Astrocyte of the cerebellum (primary cell): ENCODE measurements around the gene KCNIP4.

Experiments used
- DNase-seq: peaks from one replicate; pipeline ENCODE4 v3.0.0-alpha.2; 2011; ENCODE audit warnings: low read depth
- H3K4me3 ChIP-seq: 2 replicates; pipeline ENCODE4 v1.5.1; 2011; ENCODE audit warnings: mild to moderate bottlenecking, low read depth, low read length, moderate library complexity
- CTCF ChIP-seq: IDR thresholded peaks from 2 replicates; pipeline ENCODE4 v1.5.1; 2012; ENCODE audit warnings: low read length, low read depth, moderate library complexity, mild to moderate bottlenecking; ENCODE audit errors: missing control alignments
- in situ Hi-C: cut with HindIII; loops from 2 replicates; pipeline ENCODE4 v1.10.0; 2017; ENCODE audit warnings: low sequenced_read_pairs

The KCNIP4 gene

DNA sequence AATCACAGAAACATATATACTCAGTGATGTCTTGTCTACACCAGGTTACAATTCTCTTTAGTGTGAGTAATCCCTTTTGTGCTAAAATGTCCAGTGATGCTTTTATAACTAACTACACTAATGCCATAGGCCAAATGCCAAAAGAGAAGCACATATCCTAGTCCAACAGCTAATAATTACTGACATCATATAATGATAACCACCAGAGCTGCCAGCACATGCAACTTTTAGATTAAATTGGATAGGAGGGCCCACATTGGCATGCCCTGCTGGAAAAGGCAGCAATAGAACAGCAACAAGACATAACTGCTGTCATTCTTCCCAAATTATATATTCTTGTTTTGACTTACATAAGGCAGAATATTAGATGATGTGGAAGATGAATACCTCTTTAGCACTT is 238.8 kb downstream of the KCNIP4 start:
- no peak for TF ChIP-seq CTCF
- in situ Hi-C loops = no loop called here
- DNase-seq = no peak
- no peak overlapping the region for H3K4me3 ChIP-seq

- DNase-seq = no peak
- TF ChIP-seq CTCF = no peak
- no peak overlapping the region for H3K4me3 ChIP-seq
- in situ Hi-C loops = no loop called here
These were observed 239.5 kb downstream of the KCNIP4 start for GRCh38 chr4:21709031-21709430.

- in situ Hi-C loops = no loop called here
- H3K4me3 ChIP-seq = no peak overlapping the region
- no peak for DNase-seq
- TF ChIP-seq CTCF = no peak
These were observed 249.1 kb downstream of the KCNIP4 start for GRCh38 chr4:21699446-21699845.

DNA sequence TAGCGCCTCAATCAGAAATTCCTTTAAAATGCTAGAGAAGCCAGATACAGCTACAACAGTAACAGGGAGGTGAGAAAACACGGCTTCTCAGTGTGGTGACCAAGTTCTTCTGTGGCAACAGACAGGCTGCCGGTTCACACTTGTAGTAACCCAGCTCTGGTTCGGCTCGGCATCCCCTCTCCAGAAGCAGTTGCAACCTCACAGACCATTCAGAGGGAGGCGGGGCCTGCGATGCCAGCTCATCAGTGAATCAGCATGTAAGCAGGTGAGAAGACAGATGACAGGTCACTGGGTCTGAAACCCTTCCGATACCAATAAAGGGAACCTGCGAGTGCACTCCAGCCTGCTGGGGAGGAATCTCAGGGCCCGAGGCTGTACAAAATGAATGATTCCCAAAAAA is 251.0 kb downstream of the KCNIP4 start:
- in situ Hi-C loops = no loop called here

GRCh38 chr4:21695141-21695540 is 253.4 kb downstream of the KCNIP4 start:
- DNase-seq = no peak
- no peak for TF ChIP-seq CTCF
- in situ Hi-C loops = no loop called here
- H3K4me3 ChIP-seq = no peak overlapping the region

More for the DNA sequence above, 251.0 kb downstream of the KCNIP4 start:
- H3K4me3 ChIP-seq = no peak overlapping the region
- no peak for DNase-seq
- no peak for TF ChIP-seq CTCF

DNA sequence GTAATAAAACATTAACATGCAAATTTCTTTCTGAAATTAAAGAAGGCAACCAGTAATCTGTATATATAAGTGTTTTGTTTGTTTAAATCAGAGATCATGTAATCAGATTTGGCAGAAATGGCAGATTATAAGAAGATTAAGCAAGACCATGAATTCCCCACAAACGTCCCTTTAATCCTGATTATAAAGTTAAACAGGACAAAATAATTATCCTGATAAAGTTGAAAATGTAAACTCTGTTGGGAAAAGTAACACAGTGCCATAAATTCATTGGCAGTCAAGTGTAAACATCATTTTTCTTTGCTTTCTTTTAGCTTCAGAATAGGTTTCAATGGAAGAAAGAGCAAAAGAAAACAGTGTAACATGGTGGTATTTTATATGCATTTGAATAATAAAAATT is 256.3 kb downstream of the KCNIP4 start:
- TF ChIP-seq CTCF = no peak
- no peak for DNase-seq
- no peak overlapping the region for H3K4me3 ChIP-seq
- in situ Hi-C loops = no loop called here

- no peak overlapping the region for H3K4me3 ChIP-seq
- DNase-seq = no peak
- TF ChIP-seq CTCF = no peak
- in situ Hi-C loops = no loop called here
These were observed 259.8 kb downstream of the KCNIP4 start for GRCh38 chr4:21688596-21689265.
